GM19467 (cell line): ENCODE data around the gene TAF4B.
"Not testable (repeated sequence)": the region's sequence is repeated elsewhere in the genome, so short reads cannot be mapped to it uniquely, and the experiment has no call there.

Experiments used
- ATAC-seq: cut with Tn5 transposase; IDR thresholded peaks from one replicate; pipeline ENCODE4 v1.9.1; 2021; ENCODE audit warnings: mild to moderate bottlenecking, moderate library complexity; ENCODE audit not compliant: unreplicated experiment

Gene TAF4B

GRCh38 chr18:26370037-26370436, 143.8 kb downstream of the TAF4B start:
- ATAC-seq = no peak

- ATAC-seq = no peak
Observed at GRCh38 chr18:26376105-26376504, 149.9 kb downstream of the TAF4B start.

- no peak for ATAC-seq
Observed at GRCh38 chr18:26378701-26379100, 152.5 kb downstream of the TAF4B start.

- ATAC-seq = not testable (repeated sequence)
Observed at GRCh38 chr18:26381555-26381954, 155.3 kb downstream of the TAF4B start.

GRCh38 chr18:26383454-26384270, 157.4 kb downstream of the TAF4B start:
- peak; percentile 67 for ATAC-seq

- ATAC-seq = no peak
Observed at GRCh38 chr18:26386002-26386401, 159.8 kb downstream of the TAF4B start.

GRCh38 chr18:26386441-26386840, 160.2 kb downstream of the TAF4B start:
- no peak for ATAC-seq

- ATAC-seq = no peak
Observed at GRCh38 chr18:26394047-26394654, 167.9 kb downstream of the TAF4B start.

GRCh38 chr18:26397019-26397418, 170.8 kb downstream of the TAF4B start:
- ATAC-seq = no peak

GRCh38 chr18:26403491-26403890, 177.2 kb downstream of the TAF4B start:
- ATAC-seq = no peak

- peak; percentile 89 for ATAC-seq
Observed at GRCh38 chr18:26405190-26405801, 179.1 kb downstream of the TAF4B start.

GRCh38 chr18:26406324-26406723, 180.1 kb downstream of the TAF4B start:
- no peak for ATAC-seq

GRCh38 chr18:26406854-26407517, 180.7 kb downstream of the TAF4B start:
- no peak for ATAC-seq

- ATAC-seq = no peak
Observed at GRCh38 chr18:26407736-26408601, 181.7 kb downstream of the TAF4B start.

GRCh38 chr18:26409091-26409490, 182.8 kb downstream of the TAF4B start:
- ATAC-seq = no peak

- no peak for ATAC-seq
Observed at GRCh38 chr18:26414901-26415440, 188.7 kb downstream of the TAF4B start.

GRCh38 chr18:26415631-26416030, 189.4 kb downstream of the TAF4B start:
- ATAC-seq = no peak

GRCh38 chr18:26416652-26417150, 190.5 kb downstream of the TAF4B start:
- no peak for ATAC-seq

- ATAC-seq = no peak
Observed at GRCh38 chr18:26417190-26417589, 190.9 kb downstream of the TAF4B start.

- ATAC-seq = no peak
Observed at GRCh38 chr18:26418225-26418624, 192.0 kb downstream of the TAF4B start.
